GM19099 (cell line): ENCODE results near the gene CDC45.

Source experiments
- POLR2A ChIP-seq: IDR thresholded peaks from 3 replicates; pipeline ENCODE4 v1.6.1; 2011; ENCODE audit warnings: low read depth; ENCODE audit not compliant: insufficient read length; ENCODE audit errors: extremely low read depth

CDC45 gene

DNA sequence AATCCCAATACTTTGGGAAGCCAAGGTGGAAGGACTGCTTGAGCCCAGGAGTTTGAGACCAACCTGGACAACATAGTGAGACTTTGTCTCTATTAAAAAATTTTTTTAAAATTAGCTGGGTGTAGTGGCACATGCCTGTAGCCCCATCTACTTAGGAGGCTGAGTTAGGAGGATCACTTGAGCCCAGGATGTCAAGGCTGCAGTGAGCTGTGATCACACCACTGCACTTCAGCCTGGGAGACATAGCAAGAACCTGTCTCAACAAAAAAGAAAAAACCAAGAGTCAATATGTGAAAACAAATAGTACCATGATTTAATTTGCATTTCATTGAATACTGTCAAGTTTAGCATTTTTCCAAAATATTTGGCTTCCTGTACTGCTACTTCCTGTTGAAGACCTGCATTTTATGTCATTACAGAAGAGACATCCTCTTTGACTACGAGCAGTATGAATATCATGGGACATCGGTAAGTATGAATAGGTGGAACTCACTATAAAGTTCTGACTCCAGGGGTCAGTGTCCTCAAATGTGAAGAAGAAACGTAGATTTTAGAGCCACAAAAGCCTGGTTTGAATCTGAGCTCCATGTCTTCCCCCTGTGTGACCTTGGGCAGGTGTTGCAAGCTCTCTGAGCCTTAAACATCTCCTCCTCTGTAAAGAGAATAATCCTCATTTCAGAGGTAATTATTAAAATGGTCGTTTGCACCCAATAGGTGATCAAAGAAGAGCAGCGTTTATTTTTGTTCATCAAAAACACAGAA lies 16.0 kb downstream of the CDC45 start:
- TF ChIP-seq POLR2A, result no peak

DNA sequence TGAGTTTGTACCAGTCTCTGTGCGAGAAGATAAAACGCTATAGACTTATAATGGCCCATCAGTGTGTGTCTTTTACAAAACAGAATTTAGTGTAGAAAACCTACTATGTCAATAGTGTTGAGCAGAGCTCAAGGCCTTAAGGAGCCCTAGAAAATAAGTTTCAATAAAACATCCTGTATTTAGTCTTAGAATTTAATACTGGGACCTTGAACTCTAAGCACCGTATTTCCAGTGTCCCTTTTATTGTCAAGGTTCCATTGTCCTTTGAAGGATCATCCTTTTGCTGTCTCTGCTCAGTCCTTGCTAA lies 16.6 kb downstream of the CDC45 start:
- TF ChIP-seq POLR2A, result no peak

DNA sequence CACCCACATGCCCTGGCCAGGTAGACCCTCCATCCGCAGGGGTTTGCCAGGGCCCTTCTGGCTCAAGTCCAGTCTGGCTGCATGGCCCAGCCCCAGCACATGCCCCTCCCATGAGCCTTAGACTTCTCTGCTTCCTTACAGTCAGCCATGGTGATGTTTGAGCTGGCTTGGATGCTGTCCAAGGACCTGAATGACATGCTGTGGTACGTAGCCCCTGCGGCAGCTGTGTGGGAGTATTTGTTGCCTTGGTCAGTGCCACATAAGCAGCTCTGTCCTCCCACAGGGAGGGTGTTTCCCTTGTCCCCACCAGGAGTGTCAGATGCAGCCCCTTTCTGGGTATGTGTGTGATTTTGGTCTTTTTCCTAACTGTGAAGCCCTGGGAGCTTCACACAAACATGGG lies 17.5 kb downstream of the CDC45 start:
- TF ChIP-seq POLR2A, result no peak

DNA sequence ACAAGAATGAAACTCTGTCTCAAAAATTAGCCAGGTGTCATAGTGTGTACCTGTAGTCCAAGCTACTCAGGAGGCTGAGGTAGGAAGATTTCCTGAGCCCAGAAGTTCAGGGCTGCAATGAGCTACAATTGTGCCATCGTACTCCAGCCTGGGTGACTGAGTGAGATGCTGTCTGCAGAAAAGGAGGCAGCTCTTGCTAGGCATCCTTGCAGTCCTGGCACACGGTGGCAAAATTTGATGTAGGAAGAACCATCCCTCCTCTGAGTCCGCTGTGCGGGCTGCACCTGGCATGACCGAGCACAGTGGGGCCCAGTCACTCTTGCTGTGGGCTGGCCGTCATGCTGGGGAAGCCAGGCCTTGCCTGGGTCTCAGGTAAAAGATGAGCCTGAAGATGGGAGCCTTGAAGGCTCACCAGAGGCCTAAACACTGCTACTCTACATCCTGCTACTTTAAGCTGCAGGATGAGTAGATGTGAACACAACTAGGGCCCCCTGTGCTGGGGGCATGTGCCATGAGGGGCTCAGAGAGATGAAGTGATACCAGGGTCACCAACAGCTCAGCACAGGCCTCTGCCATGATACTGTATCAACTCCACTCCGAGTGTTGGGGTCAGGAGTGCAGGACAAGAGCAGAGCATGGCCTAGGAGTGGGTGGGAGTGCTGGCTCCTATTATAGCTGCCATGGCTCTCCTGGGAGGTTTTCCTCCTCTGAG lies 18.6 kb downstream of the CDC45 start:
- TF ChIP-seq POLR2A, result no peak

DNA sequence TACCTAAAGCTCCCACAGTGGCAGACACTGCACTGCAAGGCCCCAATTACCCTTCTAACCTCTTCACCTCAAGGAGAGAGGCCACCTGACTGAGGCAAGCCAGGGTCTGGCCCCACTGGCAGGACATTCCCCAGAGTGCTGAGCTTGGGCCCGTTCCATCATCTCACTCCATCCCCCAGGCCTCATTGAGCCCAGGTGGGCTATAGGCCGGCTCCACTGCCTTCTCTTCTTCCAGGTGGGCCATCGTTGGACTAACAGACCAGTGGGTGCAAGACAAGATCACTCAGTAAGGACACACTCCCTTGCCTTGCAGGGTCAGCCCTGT lies 19.1 kb downstream of the CDC45 start:
- no peak for TF ChIP-seq POLR2A

DNA sequence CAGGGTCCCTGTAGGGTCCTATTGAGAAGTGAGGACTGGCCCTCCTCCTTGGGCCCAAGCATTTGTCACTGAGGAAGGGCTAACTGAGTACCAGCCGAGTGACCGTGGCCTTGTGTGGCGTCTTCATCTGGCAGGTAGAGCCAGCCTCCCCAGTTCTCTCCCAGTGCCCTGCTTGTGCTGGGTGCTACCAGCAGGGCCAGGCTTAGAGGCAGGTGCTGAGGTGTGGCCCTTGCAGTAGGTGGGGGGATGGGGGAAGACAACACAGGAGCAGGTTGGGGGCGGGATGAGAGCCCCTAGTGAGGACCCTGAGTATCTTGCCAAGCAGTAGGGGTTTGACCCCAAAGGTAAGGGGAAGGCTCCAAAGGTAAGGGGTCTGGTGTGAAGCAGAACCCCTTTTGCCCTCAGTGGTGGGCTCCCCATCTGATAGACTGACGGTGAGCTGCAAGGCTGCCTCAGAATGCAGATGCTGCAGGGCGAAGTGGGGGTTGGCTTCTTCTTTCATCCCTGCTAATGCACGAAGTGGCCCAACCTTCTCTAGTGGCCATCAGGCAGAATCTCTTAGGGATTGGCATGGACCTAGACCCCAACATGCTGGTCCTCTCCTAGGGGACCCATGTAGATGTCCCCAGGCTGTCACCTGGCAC lies 19.6 kb downstream of the CDC45 start:
- no peak for TF ChIP-seq POLR2A

DNA sequence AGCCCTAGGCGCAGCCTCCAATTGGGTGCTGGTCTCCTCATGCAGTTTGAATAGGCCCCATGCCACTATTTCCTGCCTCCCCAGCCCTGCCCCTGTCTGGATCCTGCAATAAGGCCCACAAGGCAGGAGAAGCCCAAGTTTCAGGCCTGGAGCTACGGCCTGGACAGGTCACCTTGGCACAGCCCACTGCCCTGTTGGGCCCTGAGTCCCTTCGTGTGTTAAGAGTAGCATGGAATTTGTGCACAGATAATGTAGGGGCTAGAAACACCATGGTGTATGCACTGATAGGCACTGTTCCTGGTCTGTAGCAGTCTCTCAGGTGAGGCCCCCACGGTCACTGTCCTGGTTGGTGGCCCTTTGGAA lies 20.1 kb downstream of the CDC45 start:
- no peak for TF ChIP-seq POLR2A

DNA sequence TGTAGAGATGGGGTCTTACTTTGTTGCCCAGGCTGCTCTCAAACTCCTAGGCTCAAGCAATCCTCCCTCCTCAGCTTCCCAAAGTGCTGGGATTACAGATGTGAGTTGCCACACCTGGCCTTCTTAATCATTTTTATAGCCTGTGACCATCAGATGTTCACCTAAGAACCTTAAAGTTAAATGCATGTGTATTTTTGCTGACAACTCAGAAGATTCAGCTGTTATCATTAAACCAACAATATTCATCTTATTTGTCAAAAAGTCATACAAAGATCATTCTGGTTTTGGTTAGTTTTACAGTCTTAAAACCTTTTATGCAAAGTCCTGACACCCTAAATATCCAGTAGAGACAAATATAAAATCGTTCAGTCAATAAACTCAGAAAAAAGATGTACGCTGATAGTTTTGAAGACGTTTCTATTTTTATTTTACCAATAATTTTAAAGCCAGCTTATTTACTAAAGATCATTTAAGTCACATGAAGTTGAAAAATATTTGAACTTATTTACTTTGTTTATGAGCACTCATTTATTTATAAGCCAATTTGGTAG lies 22.3 kb downstream of the CDC45 start:
- TF ChIP-seq POLR2A, result no peak

DNA sequence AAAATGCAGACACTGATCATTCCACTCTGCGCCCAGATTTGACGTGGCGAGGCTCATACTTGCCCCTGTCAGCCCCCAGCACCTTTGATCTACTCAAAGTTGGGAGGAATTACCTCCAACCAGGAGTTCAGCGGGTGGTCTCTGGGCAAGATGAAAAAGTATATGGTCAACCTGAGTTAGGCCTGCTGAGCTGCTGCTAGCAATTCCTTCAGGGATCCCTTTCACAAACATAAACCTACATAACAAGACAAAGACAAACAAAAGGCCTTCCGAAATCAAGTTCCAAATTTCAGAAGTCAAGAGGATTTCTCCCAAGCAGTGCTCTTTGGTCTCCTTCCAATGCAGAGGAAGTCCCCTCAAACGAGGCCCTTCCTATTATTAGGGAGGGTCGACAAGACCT lies 23.6 kb downstream of the CDC45 start:
- TF ChIP-seq POLR2A, result no peak

DNA sequence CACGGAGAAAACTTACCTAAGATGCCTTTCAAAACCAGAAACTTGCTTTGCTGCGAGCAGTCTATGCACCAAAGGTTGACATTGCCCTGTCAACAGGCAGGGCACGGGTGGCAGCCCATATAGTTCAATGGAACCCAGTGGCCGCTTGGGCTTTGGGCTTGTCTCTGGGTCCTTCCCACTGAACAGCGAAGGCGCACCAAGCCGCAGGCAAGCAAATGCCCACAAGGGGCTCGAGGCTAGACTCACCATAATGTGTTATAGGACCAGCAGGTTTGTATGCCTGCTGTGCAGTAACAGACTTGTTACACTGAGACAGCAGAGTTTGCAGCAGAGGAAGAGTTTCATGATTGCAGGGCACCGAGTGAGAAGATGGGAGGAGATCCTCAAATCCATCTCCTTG lies 24.1 kb downstream of the CDC45 start:
- TF ChIP-seq POLR2A, result no peak

DNA sequence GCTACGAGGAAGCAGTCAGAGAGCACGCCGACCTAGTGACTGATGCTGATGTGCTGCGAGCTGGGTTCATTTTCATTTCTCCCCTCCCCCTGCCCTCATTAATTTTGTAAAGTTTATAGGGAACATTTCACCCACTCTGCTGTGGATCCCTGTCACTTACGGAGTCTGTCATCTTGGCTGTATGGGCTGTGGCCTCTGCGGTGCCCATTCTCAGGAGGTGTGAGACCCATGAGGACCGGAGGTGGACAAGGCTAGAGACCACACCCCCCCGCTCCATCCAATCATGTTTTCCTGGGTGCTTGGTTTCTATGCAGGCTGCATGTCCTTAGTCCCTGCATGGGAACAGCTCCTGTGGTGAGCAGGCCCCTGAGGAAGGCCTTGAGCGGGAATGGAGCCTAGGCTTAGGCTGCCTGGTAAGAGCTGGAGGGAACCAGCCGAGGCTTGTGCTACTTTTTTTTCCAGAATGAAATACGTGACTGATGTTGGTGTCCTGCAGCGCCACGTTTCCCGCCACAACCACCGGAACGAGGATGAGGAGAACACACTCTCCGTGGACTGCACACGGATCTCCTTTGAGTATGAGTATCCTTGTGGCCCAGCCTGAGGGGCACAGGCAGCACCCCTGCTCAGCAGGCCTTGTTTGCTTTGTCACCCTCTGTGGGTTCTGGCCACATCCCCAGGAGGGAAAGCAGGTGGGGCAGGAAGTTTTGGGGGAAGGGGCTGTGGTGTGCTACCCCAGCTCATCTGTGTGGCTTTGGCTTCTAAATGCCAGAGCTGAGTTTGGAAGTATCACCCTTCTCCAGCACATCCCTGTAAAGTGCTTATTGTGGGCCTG lies 25.4 kb downstream of the CDC45 start:
- TF ChIP-seq POLR2A, result no peak

DNA sequence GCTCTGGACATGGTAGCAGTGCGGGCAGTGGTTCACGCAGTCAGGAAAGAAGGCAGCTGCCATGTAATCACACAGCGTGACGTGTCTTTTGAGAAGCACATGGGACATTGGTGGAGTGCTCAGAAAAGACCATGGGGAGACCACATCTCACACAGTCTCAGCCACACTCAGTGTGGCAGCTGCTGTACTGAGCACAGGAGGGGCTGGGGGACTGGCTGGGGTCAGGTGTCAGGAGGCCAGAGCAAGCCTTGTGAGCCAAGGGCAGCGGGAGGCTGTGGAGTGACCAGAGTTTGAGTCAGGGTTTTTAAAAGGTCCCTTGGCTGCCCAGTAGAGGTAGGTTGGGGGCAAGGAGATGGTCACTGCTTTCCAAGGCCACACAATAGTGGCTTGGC lies 26.0 kb downstream of the CDC45 start:
- TF ChIP-seq POLR2A, result no peak

DNA sequence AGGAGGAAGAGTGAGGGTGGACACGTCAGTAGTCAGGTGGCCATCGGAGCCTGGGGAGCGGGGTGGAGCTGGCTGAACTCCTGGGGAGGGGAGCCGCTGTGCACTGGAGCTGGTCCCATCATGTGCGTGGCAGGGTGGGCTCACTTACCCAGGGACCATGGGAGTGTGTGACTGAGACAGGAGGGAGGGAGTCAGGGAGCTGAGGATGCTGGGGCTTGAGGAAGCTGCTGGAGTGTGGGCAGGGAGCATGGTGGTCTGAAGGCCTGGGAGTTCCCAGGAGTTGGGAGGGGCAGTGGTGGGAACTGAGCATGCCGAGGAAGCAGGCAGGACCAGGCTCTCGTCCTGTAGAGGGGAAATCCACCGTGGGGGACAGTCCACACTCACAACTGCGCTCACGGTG lies 26.5 kb downstream of the CDC45 start:
- TF ChIP-seq POLR2A, result no peak

DNA sequence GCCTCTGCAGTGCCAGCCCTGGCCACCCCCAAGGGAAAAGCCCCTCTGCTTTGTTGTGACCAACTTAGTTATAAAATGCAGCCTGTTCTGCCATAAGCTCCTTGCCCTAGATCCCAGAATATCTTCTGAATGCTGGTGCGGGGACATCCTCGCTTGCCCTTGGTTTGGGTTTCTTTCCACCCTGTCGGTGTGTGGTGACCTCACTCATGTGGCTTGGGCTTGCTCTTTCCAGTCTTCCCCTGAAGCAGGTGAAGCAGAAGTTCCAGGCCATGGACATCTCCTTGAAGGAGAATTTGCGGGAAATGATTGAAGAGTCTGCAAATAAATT lies 27.8 kb downstream of the CDC45 start:
- no peak for TF ChIP-seq POLR2A

DNA sequence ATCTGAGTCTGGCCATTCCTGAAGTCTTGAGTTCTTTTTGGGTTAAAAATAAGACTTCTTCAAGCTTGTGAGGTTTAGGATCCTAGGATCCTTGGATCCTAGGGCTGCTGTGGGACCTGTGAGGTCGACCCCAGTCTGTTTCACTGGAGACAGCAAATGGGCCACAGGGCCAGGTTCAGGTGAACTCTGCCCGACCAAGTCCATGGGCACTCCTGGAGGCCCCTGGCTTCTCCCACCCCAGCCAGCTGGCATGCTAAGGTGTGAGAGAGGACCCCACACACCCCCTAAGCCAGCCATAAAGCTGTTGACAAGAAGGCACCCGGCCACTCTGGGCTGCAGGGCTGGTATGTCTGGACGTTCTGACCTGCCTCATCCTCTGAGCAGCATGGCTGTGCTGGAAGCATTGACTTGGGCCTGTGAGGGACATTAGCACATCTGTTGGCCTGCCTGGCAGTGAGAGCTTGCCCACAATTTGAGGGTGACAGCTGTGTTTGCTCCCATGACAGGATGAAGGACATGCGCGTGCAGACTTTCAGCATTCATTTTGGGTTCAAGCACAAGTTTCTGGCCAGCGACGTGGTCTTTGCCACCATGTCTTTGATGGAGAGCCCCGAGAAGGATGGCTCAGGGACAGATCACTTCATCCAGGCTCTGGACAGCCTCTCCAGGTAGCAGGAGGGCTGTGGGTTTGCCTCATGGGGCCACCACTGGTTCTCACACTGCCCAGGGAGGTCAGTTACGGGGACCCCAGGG lies 28.5 kb downstream of the CDC45 start:
- no peak for TF ChIP-seq POLR2A

DNA sequence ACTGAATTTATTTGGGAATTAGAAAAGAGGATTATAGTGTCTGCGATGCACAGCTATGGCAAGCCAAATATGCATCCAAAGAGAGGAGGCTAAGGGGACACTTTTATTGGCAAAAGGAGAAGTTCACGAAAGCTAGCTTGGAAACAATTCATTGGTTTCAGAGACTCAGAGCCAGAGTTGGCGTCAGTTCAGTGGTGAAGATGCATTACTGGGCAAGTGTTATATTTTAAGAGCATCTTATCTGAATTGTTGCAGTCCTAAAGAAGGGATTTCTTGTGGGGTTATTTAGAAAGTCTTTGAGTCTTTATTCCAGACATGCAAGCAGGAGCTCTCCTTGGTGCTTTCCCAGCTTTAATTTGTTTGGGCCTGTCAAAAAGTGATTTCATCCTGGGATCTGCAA lies 29.5 kb downstream of the CDC45 start:
- no peak for TF ChIP-seq POLR2A

DNA sequence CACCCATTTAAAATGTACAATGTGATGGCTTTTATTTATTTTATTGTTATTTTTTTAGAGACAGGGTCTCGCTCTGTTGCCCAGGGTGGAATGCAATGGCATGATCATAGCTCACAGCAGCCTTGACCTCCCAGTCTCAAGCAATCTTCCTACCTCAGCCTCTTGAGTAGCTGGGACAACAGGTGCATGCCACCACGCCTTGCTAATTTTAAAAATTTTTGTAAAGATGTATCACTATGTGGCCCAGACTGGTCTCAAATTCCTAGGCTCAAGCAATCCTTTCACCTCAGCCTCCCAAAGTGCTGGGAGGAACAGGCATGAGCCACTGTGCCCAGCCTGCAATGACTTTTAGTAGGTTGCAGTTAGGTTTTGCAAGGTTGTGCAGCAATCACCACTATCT lies 30.2 kb downstream of the CDC45 start:
- no peak for TF ChIP-seq POLR2A
